GM12874 (cell line): ENCODE results near the gene ROBO1.

Source experiments
- CTCF ChIP-seq: IDR thresholded peaks from 2 replicates; pipeline ENCODE4 v1.5.1; 2011; ENCODE audit warnings: low read depth, mild to moderate bottlenecking, control low read depth, low read length, moderate library complexity; ENCODE audit not compliant: insufficient read depth

The ROBO1 gene

GRCh38 chr3:78798266-78798832 lies 969.4 kb downstream of the ROBO1 start:
- TF ChIP-seq CTCF = no peak

- no peak for TF ChIP-seq CTCF
These were observed 973.4 kb downstream of the ROBO1 start for GRCh38 chr3:78794431-78794830.

GRCh38 chr3:78792733-78793132 lies 975.1 kb downstream of the ROBO1 start:
- no peak for TF ChIP-seq CTCF

GRCh38 chr3:78792212-78792611 lies 975.6 kb downstream of the ROBO1 start:
- TF ChIP-seq CTCF = no peak

- TF ChIP-seq CTCF = no peak
These were observed 976.0 kb downstream of the ROBO1 start for GRCh38 chr3:78791753-78792152.

- no peak for TF ChIP-seq CTCF
These were observed 979.0 kb downstream of the ROBO1 start for GRCh38 chr3:78788839-78789238.

GRCh38 chr3:78785004-78785403 lies 982.8 kb downstream of the ROBO1 start:
- no peak for TF ChIP-seq CTCF
